KOPT-K1 (cell line): ENCODE results near the gene UBXN4.

Experiments used
- H3K27ac ChIP-seq: fragments of 200-600 bp; sonication (generic); 2 replicates; pipeline ENCODE4 v1.5.1; 2016; ENCODE audit warnings: antibody characterized with exemption, mild to moderate bottlenecking, low read depth, low read length; ENCODE audit not compliant: poor library complexity, severe bottlenecking
- H3K36me3 ChIP-seq: fragments of 200-600 bp; sonication (generic); 2 replicates; pipeline ENCODE4 v1.5.1; 2017; ENCODE audit warnings: antibody characterized with exemption, mild to moderate bottlenecking, low read length, moderate library complexity; ENCODE audit not compliant: insufficient read depth
- H3K9me3 ChIP-seq: fragments of 200-600 bp; sonication (generic); 2 replicates; pipeline ENCODE4 v1.5.1; 2017; ENCODE audit warnings: antibody characterized with exemption, low read length, mild to moderate bottlenecking; ENCODE audit not compliant: insufficient read depth, poor library complexity, severe bottlenecking

Gene UBXN4

GRCh38 chr2:135812907-135813511 is 71.4 kb downstream of the UBXN4 start:
- Histone ChIP-seq H3K27ac (no peak overlapping the region), H3K9me3 (no peaks in the 10 kb centered on the region), H3K36me3 (no peaks in the 10 kb centered on the region)

GRCh38 chr2:135815269-135815668 is 73.6 kb downstream of the UBXN4 start:
- Histone ChIP-seq H3K36me3 (no peaks in the 10 kb centered on the region), H3K27ac (no peak overlapping the region), H3K9me3 (no peaks in the 10 kb centered on the region)

- H3K9me3 ChIP-seq: peaks cover under 1% of the 10 kb centered on the region
- H3K36me3 ChIP-seq: peaks cover 13% of the 10 kb centered on the region
- no peak overlapping the region for H3K27ac ChIP-seq
Observed at GRCh38 chr2:135817466-135817865, 75.8 kb downstream of the UBXN4 start.

GRCh38 chr2:135817951-135818350 is 76.3 kb downstream of the UBXN4 start:
- no peak overlapping the region for H3K27ac ChIP-seq
- H3K36me3 ChIP-seq: peaks cover 18% of the 10 kb centered on the region
- H3K9me3 ChIP-seq: peaks cover 6% of the 10 kb centered on the region

- Histone ChIP-seq H3K36me3 (peaks cover 29% of the 10 kb centered on the region), H3K27ac (peak overlapping the region; percentile 97), H3K9me3 (peaks cover 6% of the 10 kb centered on the region)
Observed at GRCh38 chr2:135818937-135819610, 77.4 kb downstream of the UBXN4 start.

- Histone ChIP-seq H3K36me3 (peaks cover 31% of the 10 kb centered on the region), H3K9me3 (peaks cover 6% of the 10 kb centered on the region), H3K27ac (peak overlapping the region; percentile 97)
Observed at GRCh38 chr2:135820003-135820618, 78.5 kb downstream of the UBXN4 start.

GRCh38 chr2:135821190-135821589 is 79.5 kb downstream of the UBXN4 start:
- peaks cover 6% of the 10 kb centered on the region for H3K9me3 ChIP-seq
- peak overlapping the region; percentile 97 for H3K27ac ChIP-seq
- H3K36me3 ChIP-seq: peaks cover 31% of the 10 kb centered on the region

GRCh38 chr2:135822855-135823254 is 81.2 kb downstream of the UBXN4 start:
- Histone ChIP-seq H3K36me3 (peaks cover 36% of the 10 kb centered on the region), H3K27ac (peak overlapping the region; percentile 97), H3K9me3 (peaks cover 6% of the 10 kb centered on the region)

- Histone ChIP-seq H3K9me3 (peaks cover 6% of the 10 kb centered on the region), H3K27ac (peak overlapping the region; percentile 97), H3K36me3 (peaks cover 59% of the 10 kb centered on the region)
Observed at GRCh38 chr2:135825131-135825530, 83.5 kb downstream of the UBXN4 start.

GRCh38 chr2:135825550-135826176 is 84.0 kb downstream of the UBXN4 start:
- peaks cover 64% of the 10 kb centered on the region for H3K36me3 ChIP-seq
- peaks cover 6% of the 10 kb centered on the region for H3K9me3 ChIP-seq
- H3K27ac ChIP-seq: peak overlapping the region; percentile 97

GRCh38 chr2:135826544-135826943 is 84.9 kb downstream of the UBXN4 start:
- Histone ChIP-seq H3K36me3 (peaks cover 69% of the 10 kb centered on the region), H3K9me3 (peaks cover 6% of the 10 kb centered on the region), H3K27ac (peak overlapping the region; percentile 97)

- no peaks in the 10 kb centered on the region for H3K9me3 ChIP-seq
- H3K27ac ChIP-seq: peak overlapping the region; percentile 97
Observed at GRCh38 chr2:135829378-135830135, 87.9 kb downstream of the UBXN4 start.

GRCh38 chr2:135831180-135831812 is 89.6 kb downstream of the UBXN4 start:
- H3K9me3 ChIP-seq: no peaks in the 10 kb centered on the region
- H3K36me3 ChIP-seq: peaks cover 53% of the 10 kb centered on the region
- H3K27ac ChIP-seq: peak overlapping the region; percentile 97

More at GRCh38 chr2:135829378-135830135, 87.9 kb downstream of the UBXN4 start:
- H3K36me3 ChIP-seq: peaks cover 50% of the 10 kb centered on the region

GRCh38 chr2:135832891-135833290 is 91.2 kb downstream of the UBXN4 start:
- H3K9me3 ChIP-seq: no peaks in the 10 kb centered on the region
- peaks cover 55% of the 10 kb centered on the region for H3K36me3 ChIP-seq
- H3K27ac ChIP-seq: peak overlapping the region; percentile 28
